NCI-H226 (cell line): ENCODE results near the gene IFT27.

ENCODE experiments used
- DNase-seq: peaks from one replicate; pipeline ENCODE4 v3.0.0-alpha.2; 2015

Gene IFT27

GRCh38 chr22:36715647-36716046, 60.3 kb downstream of the IFT27 start:
- DNase-seq = no peak

GRCh38 chr22:36714110-36714509, 61.8 kb downstream of the IFT27 start:
- DNase-seq = no peak

DNA sequence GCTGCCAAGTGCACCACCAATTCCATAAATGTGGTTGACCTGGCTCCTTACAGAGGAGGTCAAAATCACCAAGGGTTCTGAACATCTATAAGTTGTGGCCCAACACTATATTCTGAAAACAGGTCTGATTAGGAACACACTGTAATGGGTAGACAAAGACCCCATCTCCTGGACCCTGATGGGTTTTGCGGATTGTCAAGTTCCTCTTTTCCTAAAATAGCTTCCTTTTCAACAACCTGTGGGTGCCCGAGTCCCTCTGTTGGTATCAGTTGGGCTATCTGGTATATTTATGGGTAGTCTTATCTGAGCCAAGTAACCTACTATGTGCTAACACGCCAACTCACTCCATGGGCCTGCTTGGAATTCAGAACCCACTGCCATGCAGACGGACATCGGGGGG, 62.5 kb downstream of the IFT27 start:
- DNase-seq = no peak
